ENCODE measurements around the gene DYSF. TPM values are rescaled to one million over a fixed set of nuclear protein-coding genes. Genes with fewer than 3 reads are reported as not detected.

DYSF gene
- polyA plus RNA-seq, 1 of the 3 experiments (the other 2 are of a cell fraction) = 0.10 TPM

DNA sequence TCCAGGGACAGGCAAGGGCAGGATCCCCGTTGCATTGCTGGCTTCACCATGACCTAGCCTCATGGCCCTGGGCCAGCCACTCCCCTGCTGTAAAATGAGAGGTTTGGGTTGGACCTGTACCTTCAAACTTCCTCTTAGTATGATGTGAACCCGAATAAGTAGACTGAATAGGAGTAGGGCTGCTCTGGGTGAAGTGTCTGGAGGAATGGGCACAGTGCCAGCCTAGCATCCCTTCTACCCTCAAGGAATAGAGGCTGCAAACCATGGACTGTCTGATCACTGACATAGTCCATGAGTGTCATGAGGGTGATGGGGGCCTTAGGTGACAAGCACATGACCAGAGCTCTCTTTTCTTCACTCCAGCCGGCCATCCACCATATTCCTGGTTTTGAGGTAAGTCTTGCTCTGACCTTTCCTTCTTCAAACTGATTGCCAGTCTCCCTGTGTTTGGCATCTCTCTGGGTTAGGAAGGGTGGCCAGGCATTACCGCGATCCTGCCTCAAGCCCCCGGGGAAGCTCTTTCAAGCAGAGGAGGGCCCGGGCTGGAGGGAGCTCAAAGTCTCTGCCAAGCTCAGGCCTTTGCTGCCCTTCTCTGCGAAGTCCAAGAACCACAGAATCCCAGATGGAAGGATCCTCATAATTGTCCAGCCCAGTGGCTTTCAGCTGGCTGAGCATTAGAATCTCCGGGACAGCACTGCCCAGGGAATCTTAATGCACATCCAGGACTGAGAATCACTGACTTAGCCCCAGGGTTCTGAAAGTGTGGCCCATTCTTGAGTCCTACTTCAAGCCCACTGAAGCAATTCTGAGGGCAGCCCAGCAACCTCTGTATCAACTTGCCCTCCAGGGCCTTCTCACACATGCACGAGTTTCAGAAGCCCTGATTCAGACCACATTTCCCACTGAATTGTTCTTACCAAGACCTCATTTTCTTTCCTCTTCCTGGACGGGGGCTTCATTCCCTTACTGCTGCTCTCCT lies 148.1 kb downstream of the DYSF start:
- ChIA-PET CTCF (interaction anchor here (1.0 kb wide), 1 partner anchor 323 kb away, joined by 3 read pairs; no protein-coding TSS in a partner anchor), POLR2A (no interaction called here)

More for the DNA sequence above, 148.1 kb downstream of the DYSF start:
- TF ChIP-seq USF1 (IDR thresholded peaks at IDR 0.05; ENCODE audit: borderline replicate concordance, low read depth) = no peak
- TF ChIP-seq RAD21 (IDR thresholded peaks at IDR 0.05; ENCODE audit: low read length) = no peak
- no peak for TF ChIP-seq TCF12 (IDR thresholded peaks at IDR 0.05)
- no peak for TF ChIP-seq NFIC (IDR thresholded peaks at IDR 0.05; ENCODE audit: borderline replicate concordance)
- TF ChIP-seq GABPA (IDR thresholded peaks at IDR 0.05; ENCODE audit: low read depth) = no peak
- TF ChIP-seq PBX3 (IDR thresholded peaks at IDR 0.05) = no peak
- TF ChIP-seq FOXM1 (IDR thresholded peaks at IDR 0.05; ENCODE audit: low read depth) = no peak
- no peak for TF ChIP-seq MAX (IDR thresholded peaks at IDR 0.05; ENCODE audit: low read depth)
- TF ChIP-seq POLR2AphosphoS5 (IDR thresholded peaks at IDR 0.05; ENCODE audit: low read depth, low read length) = no peak
- TF ChIP-seq TEAD4 (IDR thresholded peaks at IDR 0.05; ENCODE audit: borderline replicate concordance, insufficient read depth) = no peak
- no peak for TF ChIP-seq RXRA (IDR thresholded peaks at IDR 0.05; ENCODE audit: borderline replicate concordance, low read depth)
- TF ChIP-seq FOXJ3 (CRISPR knock-in tag; IDR thresholded peaks at IDR 0.05) = no peak
- TF ChIP-seq JUND (IDR thresholded peaks at IDR 0.05) = no peak
- TF ChIP-seq SMC3 (IDR thresholded peaks at IDR 0.05; ENCODE audit: low read depth, low read length) = no peak
- TF ChIP-seq, protein P1, sequence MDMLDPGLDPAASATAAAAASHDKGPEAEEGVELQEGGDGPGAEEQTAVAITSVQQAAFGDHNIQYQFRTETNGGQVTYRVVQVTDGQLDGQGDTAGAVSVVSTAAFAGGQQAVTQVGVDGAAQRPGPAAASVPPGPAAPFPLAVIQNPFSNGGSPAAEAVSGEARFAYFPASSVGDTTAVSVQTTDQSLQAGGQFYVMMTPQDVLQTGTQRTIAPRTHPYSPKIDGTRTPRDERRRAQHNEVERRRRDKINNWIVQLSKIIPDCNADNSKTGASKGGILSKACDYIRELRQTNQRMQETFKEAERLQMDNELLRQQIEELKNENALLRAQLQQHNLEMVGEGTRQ (IDR thresholded peaks at IDR 0.05; ENCODE audit: borderline replicate concordance, low read depth, low read length) = no peak
- TF ChIP-seq TAF1 (IDR thresholded peaks at IDR 0.05; ENCODE audit: borderline replicate concordance, low read depth, low read length) = no peak
- TF ChIP-seq, protein P2, sequence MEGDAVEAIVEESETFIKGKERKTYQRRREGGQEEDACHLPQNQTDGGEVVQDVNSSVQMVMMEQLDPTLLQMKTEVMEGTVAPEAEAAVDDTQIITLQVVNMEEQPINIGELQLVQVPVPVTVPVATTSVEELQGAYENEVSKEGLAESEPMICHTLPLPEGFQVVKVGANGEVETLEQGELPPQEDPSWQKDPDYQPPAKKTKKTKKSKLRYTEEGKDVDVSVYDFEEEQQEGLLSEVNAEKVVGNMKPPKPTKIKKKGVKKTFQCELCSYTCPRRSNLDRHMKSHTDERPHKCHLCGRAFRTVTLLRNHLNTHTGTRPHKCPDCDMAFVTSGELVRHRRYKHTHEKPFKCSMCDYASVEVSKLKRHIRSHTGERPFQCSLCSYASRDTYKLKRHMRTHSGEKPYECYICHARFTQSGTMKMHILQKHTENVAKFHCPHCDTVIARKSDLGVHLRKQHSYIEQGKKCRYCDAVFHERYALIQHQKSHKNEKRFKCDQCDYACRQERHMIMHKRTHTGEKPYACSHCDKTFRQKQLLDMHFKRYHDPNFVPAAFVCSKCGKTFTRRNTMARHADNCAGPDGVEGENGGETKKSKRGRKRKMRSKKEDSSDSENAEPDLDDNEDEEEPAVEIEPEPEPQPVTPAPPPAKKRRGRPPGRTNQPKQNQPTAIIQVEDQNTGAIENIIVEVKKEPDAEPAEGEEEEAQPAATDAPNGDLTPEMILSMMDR (IDR thresholded peaks at IDR 0.05) = no peak
- TF ChIP-seq REST (IDR thresholded peaks at IDR 0.05; ENCODE audit: low read depth, low read length) = no peak
- Histone ChIP-seq H3K4me2 (no peak overlapping the region), H4K20me1 (ENCODE audit: insufficient read depth) (no peaks in the 10 kb centered on the region), H3K9me3 (no peaks in the 10 kb centered on the region), H3K79me2 (ENCODE audit: insufficient read depth) (no peaks in the 10 kb centered on the region), H3K36me3 (replicated peaks in 1 of 2; ENCODE audit: control insufficient read depth in 1 of 2, insufficient read depth in 2 of 2, low read length in 1 of 2) (no peaks in the 10 kb centered on the region), H3F3A (replicated peaks; ENCODE audit: insufficient read depth) (no peaks in the 10 kb centered on the region), H3K27me3 (ENCODE audit: insufficient read depth) (no peaks in the 10 kb centered on the region; the same call in 1 of the 2 replicates), H3K9ac (no peak overlapping the region), H3K4me3 (ENCODE audit: low read depth in 2 of 2, low read length in 1 of 2) (no peak overlapping the region), H3K9me2 (no peaks in the 10 kb centered on the region), H3K27ac (ENCODE audit: low read depth in 2 of 2, low read length in 1 of 2) (no peak overlapping the region), H2AFZ (ENCODE audit: low read depth) (no peak overlapping the region), H3K4me1 (ENCODE audit: control insufficient read depth in 1 of 2, insufficient read depth in 2 of 2, low read depth in 1 of 2, low read length in 1 of 2) (peaks cover 0 to 9% of the 10 kb centered on the region in 2 experiments; a peak in 1 of 4 replicates)
- WGBS (ENCODE audit: low lambda C conversion rate) = 41% methylated on average over 10 of the region's 11 CpGs
- DNase-seq = no peak
